Stimulated activated CD8-positive, alpha-beta memory T cell treated with anti-CD3 and anti-CD28 coated beads, Interleukin-7, amount 100 ng/mL, for 4 hours (primary cell): ENCODE measurements around the gene PLIN3.
"Not testable (repeated sequence)": the region's sequence is repeated elsewhere in the genome, so short reads cannot be mapped to it uniquely, and the experiment has no call there.

Experiments
- DNase-seq, 2 donors: peaks; one replicate each; pipeline ENCODE4 v3.0.0-alpha.2; 2020; ENCODE audit warnings: low read depth in 2 of 2

The PLIN3 gene

DNA sequence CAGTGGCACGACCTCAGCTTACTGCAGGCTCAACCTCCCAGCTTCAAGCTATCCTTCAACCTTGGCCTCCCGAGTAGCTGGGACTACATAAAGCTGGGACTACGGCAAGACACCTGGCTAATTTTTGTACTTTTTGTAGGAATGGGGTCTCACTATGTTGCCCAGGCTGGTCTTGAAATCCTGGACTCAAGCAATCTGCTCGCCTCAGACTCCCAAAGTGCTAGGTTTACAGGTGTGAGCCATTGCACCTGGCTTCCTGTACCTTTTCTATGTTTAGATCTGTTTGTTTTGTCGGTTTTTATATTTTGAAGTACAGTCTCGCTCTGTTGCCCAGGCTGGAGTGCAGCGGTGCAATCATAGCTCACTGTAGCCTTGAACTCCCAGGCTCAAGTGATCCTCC is 18.4 kb downstream of the PLIN3 start:
- DNase-seq, result no peak

DNA sequence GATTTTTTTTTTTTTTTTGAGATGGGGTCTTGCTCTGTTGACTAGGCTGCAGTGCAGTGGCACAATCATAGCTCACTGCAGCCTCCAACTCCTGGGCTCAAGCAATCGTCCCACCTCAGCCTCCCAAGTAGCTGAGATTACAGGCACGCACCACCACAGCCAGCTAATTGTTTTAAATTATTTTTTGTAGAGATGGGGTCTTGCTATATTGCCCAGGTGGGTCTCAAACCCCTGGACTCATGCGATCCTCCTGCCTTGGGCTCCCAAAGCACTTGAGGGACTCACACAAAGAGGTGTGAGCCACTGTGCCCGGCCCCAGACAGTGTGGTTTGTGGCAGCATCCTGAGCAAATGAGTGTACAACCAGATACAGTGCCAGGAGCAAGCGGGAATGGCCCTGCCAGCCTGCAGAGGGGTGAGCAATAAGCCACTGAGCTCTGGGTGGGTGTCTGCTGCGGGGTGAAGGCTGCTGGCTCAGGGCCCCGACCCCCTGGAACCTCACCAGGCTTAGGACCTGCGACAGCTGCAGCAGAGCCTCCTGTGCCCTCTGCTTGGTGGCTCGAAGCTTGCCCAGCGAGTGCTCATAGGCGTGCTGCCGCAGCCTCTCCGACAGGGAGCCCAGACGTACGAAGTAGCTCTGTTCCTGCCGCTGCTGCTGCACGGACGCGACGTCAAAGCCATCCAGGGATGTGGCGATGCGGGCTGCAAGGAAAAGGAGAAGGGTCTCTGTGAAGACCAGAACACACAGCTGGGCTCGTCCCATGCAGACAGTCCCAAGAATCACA is 20.1 kb downstream of the PLIN3 start:
- DNase-seq, result no peak

DNA sequence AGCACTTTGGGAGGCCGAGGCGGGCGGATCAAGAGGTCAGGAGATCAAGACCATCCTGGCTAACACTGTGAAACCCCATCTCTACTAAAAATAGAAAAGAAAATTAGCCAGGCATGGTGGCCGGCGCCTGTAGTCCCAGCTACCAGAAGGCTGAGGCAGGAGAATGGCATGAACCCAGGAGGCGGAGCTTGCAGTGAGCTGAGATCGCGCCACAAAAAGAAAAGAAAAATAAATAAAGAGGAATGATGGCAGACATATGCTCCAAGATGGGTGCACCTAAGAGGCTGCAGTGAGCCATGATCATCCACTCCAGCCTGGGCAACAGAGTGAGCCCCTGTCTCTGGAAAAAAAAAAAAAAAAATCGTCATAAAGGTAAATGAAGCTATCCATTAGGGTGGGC is 21.5 kb downstream of the PLIN3 start:
- not testable (repeated sequence) for DNase-seq

DNA sequence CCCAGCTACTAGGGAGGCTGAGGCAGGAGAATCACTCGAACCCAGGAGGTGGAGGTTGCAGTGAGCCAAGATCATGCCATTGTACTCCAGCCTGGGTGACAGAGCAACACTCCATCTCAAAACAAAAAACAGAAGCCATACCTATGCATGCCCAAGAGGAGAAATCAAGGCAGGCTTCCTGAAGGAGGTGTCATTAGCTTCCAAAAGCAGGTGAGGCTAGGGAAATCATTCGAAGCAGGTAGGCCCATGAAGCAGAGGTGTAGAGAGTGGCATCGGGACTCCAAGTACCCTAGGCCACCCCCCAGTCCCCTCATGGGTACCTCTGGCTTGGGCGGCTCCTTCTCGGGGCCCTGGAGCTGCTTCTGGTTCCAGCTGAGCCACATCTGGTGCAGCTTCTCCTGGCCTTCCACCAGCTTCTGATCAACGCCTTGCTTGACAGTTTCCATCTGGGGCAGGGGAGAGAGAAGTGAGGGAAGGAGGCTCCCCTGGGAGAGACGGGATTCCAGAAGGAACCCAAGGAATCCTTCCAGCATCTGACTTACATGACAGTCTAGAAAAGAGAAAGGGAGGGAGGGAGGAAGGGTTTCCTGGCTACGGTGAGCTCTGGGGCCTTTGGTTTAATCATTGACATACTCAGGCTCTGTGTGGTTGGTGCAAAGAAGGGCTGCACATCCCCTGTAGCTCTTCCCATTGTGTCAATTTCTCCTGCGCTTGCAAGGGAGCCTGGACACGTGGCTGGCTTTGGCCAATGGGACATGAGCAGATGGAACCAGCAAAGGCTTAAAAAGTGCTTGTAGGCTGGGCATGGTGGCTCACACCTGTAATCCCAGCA is 22.9 kb downstream of the PLIN3 start:
- no peak for DNase-seq

DNA sequence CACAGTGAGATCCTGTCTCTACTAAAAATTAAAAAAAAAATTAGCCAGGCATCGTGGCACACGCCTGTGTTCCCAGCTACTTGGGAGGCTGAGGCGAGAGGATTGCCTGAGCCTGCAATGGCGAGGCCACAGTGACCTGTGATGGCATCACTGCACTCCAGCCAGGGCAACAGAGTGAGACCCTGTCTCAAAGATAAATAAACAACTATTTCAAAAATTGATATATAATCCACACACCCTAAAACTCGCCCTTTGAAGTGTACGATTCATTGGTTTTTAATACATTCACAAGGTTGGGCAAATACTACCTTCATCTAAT is 23.9 kb downstream of the PLIN3 start:
- no peak for DNase-seq

DNA sequence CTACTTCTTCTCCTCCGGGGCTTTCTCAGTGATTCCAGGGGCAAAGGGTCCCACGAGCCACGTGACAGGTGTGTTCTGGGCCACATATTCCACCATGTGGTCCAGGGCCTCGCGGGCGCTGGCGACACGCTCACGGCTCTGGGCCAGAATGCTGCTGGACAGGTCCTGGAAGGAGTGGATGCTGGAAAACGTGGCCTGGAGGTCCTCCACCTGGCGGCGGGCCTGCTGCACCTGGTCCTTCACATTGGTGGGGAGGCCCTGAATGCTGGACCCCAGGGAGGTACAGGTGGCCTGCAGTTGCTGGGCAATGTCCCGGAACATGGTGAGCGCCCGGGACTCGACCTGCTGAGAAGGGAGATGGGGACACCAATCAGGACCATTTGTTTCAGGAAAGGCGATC is 28.3 kb downstream of the PLIN3 start:
- DNase-seq, result no peak

DNA sequence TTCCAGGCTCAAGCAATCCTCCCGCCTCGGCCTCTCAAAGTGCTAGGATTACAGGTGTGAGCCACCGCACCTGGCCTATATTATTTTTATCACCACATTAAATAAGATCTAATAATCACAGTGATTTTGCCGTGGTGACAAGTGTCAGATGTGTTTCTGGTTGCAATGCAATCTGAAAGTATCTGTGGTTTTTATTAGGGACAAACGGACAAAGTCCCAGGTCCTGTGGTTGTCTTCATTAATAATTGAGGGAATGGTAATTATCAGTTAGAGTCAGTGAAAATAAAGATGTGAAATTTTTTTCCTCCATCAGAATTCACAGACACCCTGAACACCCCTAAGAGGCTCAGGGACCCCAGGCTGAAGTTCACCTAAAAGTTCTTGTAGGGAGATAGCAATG is 34.7 kb downstream of the PLIN3 start:
- DNase-seq, result no peak

DNA sequence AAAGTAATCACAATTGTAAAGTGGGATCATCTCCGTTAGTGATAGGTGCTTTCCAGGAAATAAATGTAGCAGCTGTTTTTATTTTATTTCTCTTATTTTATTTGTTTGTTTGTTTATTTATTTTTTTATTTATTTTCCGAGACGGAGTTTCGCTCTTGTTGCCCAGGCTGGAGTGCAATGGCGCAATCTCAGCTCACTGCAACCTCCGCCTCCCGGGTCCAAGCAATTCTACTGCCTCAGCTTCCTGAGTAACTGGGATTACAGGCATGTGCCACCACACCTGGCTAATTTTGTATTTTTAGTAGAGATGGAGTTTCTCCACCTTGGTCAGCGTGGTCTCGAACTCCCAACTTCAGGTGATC is 35.5 kb downstream of the PLIN3 start:
- not testable (repeated sequence) for DNase-seq

DNA sequence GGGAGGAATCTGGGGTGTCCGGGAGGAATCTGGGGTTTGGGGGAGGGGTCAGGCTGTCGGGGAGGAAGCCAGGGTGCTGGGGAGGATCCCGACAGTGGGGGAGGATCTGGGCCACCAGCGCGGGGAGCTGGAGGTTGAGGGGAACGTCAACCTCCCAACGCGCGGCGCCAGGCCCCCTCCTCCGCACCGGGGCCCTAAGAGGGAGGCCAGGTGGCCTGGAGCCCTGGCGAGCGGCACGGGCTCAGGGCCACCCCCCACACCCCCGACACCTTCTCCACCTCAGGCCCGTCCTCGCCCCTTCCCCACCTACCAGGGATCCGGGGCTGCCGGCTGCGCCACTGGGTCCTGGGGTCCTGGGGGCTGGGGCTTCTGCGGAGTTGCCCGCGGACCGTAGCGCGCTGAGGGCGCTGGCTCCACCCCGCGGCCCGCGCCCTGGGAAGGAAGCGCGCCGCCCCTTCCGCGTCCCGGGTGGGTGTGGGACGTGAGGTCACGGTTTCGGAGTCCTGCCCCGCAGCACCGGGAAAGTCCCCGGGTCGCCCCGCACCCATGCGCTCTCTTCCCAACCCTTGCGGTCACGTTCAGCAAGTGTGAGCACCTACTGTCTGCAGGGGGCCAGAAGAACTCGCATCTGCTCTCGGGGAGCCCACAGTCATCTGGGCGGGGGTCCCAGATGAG is 36.0 kb downstream of the PLIN3 start, which contains the start of gene TICAM1:
Gene TICAM1 (minus strand): TSS at position 409 of the 675 bp plus-strand sequence. CDS start 13,335 bp downstream, outside the sequence.
- peak; percentile 64 to 81 for DNase-seq

DNA sequence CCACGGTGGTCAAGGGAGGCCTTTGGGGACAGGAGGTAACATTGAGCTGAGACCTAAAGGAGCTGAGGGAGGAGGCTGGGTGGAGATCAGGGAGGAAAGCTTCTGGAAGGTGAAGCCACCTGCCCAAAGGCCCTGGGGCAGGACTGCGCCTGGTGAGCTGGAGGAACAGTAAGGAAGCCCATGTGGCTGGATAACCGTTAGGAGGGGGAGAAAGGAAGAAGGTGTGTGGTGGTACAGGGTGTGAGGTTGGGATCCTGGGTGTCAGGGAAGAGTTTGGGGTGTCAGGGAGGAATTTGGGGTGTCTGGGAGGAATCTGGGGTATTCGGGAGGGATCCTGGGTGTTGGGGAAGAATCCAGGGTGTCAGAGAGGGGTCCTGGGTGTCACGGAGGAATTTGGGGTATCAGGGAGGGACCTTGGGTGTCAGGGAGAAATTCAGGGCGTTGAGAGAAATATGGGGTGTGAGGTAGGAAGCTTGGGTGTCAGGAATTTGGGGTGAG is 36.6 kb downstream of the PLIN3 start:
- DNase-seq, result no peak

DNA sequence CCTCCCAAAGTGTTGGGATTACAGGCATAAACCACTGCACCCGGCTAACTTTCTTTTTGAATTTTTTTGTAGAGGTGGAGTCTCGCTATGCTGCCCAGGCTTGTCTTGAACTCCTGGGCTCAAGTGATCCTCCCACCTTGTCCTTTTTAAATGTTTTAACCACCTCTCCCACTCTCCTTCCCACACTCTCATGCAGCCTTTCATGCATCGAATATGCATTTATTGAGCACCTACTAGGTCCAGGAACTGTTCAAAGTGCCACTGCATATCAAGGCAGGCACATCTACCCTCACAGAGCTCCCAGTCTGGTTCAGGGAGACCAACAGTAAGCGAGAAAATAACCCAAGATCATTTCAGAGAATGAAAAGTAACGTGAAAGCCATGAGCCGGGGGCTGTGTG is 37.1 kb downstream of the PLIN3 start:
- no peak for DNase-seq

DNA sequence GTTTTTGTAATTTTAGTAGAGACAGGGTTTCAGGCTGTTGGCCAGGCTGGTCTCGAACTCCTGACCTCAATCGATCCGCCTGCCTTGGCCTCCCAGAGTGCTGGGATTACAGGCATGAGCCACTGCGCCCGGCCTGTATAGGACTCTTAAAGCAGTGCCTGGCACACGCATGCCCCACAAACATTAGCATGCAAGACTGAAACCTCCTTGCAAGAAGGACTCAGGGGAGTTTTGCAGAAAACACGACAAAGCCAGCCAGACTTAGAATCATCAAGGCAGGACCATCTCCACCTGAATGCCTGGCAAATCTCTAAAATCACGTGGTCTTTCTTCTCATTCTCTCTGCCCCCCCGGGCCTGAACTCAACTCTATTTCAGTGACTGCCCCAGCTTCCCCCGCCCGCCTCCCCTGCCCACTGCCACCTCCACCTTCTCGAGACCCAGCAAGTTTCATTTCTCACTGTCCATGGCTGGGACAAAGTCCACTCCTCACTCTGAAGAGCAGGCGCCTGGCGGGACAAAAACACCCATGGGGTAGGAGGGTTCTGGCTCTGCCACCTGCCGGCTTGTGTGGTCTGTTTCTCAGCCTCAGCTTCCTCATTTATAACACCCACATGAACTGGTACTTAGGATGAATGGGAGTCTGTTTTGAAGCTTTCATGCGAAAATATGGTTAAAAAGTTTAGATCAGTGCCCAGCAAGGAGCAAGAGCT is 38.3 kb downstream of the PLIN3 start:
- DNase-seq, result no peak

DNA sequence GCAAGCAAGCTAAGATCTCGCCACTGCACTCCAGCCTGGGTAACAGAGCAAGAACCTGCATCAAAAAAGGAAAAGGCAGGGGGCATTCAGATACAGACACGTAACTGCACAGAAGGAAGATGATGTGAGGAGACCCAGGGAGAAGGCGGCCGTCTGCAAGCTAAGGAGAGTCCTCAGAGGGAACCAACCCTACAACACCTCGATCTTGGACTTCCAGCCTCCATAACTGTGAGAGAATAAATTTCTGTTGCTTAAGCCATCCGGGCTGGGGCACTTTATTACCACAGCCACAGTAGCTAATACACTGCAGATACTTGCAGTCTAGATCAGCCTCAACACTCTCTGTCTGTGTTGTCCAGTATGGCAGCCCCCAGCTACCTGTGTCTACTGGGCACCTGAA is 43.9 kb downstream of the PLIN3 start:
- DNase-seq, result no peak

DNA sequence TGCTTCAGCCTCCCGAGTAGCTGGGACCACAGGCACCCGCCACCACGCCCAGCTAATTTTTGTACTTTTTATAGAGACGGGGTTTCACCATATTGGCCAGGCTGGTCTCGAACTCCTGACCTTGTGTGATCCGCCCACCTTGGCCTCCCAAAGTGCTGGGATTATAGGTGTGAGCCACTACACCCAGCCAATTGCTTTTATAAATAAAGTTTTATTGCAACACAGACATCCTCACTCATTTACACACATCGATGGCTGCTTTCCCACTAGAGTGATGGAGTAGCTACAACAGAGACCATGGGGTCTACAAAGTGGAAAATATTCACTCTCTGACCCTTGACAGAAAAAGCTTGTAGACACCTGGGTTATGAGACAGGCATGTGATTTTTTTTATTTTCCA is 45.1 kb downstream of the PLIN3 start:
- DNase-seq, result not testable (repeated sequence)

DNA sequence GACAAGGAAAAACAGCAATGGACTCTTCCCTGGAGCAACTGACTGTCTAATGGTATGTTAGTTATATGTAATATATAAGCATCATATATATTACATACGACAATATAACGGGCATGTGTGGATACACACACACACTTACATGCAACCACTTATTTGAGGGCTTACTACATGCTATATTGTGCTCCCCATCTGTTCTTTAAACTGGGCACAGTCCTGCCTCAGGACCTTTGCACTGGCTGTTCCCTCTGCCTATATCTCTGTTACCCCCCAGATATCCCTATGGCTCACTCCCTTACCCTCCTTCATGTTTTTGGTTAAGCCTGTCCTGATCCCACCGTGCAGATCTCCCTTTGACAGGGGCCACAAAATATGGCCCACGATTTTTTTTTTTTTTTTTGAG is 46.2 kb downstream of the PLIN3 start:
- no peak for DNase-seq

DNA sequence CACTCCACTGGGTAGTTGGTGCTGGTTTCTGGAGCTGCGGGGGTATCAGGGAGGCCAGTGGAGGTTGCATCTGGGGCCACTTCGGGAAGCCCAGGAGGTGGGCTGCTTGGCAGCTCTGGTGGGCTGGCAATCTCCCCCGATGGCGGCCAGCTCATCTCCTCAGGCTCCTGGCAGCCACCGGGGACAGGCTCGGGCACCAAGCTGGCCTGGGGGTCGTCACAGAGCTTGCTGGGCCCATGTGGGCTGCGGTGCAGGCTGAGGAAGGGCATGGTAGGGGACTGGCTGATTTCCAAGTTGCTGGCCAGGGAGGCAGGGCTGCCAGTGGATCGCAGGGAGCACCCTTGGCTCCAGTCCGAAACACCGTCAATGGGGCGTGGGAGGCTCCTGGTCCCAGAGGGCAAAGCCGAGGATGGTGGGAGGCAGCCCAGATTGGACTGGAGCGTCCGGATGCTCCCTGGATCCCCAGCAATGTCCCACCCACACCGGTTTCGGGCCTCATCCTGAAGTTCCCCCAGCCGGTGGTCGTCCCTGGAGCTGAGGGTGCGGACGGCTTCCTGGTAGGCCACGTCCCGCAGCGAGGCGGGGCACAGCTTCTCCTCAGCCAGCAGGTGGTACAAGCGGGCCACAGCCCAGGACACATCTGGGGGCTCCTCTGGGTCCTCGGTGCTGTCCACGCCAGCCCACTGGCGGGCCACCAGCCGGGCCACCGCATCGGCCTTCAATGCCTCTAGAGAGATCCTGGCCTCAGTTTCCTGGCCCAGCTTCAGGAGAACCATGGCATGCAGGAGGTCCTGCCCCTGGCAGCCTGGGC is 49.8 kb downstream of the PLIN3 start:
- no peak for DNase-seq

DNA sequence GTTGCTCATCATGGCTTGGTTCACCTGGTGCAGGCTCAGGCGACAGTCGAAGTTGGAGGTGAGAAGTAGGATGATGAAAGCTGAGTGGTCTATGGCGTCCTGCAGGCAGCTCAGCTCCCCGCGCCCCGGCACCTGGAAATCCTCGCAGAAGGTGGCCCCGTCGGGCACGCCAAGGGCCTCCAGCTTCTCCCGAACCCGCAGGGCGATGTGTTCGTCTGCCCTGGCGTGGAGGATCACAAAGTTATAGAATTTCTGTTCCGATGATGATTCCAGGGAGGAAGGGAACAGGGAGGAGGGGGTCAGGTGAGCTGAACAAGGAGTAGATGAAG is 50.6 kb downstream of the PLIN3 start:
- no peak for DNase-seq

DNA sequence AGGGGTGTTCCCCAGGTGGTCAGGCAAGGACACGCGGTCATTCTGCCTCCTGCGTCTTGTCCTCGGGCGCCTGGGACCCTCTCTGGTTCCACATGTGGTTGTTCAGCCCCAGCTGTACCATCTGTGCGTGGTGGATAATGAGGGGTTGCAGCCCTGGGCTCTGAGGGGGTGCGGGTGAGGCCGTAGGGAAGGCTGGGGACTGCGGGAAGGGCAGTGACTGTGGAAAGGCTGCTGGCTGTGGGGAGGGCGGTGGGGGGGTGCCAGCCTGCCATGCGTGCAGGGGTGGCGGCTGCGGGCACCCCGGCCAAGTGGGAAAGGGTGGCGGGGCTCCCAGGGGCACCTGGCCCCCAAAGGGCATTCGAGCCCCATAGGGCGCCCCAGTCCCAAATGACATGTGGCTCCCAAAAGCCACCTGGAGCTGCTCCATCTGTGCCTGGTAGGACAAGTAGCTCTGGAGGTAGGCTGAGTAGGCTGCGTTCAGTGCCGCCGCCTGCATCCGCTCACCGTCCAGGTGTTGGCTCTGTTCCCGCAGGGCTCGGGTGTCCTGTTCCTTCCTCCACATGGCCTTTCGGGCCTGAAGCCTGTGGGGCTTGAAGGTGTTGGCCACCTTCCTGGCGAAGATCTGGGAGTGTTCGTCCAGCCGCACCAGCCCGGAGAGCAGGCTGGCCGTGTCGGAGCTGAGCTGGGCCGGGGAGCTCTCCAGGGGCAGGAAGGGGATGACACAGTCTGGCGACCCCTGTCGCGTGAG is 51.1 kb downstream of the PLIN3 start:
- no peak for DNase-seq

DNA sequence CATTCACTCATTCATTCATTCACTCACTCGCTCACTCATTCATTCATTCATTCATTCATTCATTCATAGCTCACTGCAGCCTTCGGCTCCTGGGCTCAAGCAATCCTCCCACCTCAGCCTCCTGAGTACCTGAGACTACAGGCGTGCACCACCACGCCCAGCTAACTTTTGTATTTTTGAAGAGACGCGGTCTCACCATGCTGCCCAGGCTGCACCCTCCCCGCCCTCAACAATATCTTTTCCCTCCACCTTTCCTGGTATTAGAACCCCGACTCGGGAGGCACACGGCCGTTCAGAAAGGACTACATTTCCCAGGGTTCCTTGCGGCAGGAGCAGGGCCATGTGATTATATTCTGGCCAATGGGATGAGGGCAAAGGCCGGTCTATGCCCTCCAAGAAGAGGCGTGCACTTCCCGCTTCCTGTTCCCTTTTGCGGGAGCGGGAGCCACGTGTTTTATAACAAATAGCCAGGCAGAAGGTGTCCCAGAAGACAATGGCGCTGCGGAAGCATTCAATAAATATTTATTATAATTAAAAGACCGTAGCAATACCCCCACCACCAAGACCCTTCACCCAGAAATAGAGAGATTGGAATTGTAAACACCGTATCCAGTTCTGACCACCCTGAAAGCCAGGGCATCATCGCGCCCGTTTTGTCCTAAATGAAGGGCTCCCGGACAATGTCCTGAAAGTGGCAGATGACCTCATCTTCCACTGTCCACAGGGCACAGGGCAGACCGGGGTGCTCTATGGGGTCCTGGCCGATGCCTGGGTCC is 51.9 kb downstream of the PLIN3 start:
- DNase-seq, result peak; percentile 60 to 63
